ENCODE results near the gene CCNE1. TPM values are rescaled to one million over a fixed set of nuclear protein-coding genes. Genes with fewer than 3 reads are reported as not detected.

The CCNE1 gene
- total and polyA plus RNA-seq, 9 of the 15 experiments (the other 6 are each of a cell fraction or from before 2014, with no cell fraction given): 6.2 to 41.0 (median 31.6) TPM

- Histone ChIP-seq H3K4me2 (ENCODE audit: insufficient read depth, low read length) (no peak overlapping the region), H3K27me3 (ENCODE audit: control insufficient read depth in 2 of 2, insufficient read depth in 2 of 2, low read length in 2 of 2) (peaks cover 4 to 56% of the 10 kb centered on the region in 2 experiments), H3K4me1 (replicated peaks in 1 of 2; ENCODE audit: control insufficient read depth in 2 of 2, insufficient read depth in 2 of 2, low read length in 2 of 2) (peaks cover 0 to 4% of the 10 kb centered on the region in 2 experiments; a peak in 2 of 5 replicates), H4K20me1 (replicated peaks; ENCODE audit: control insufficient read depth, insufficient read depth, low read length) (no peaks in the 10 kb centered on the region), H3K36me3 (ENCODE audit: control insufficient read depth, insufficient read depth, low read length) (no peaks in the 10 kb centered on the region), H3K27ac (ENCODE audit: extremely low read depth, low read depth, low read length) (no peak overlapping the region), H3K9me3 (replicated peaks; ENCODE audit: control insufficient read depth, insufficient read depth, low read depth, low read length) (no peaks in the 10 kb centered on the region), H2AFZ (ENCODE audit: low read depth, low read length) (no peak overlapping the region), H3K79me2 (ENCODE audit: control insufficient read depth, insufficient read depth, low read length) (no peaks in the 10 kb centered on the region), H3K9me1 (ENCODE audit: control insufficient read depth, insufficient read depth, low read length) (no peaks in the 10 kb centered on the region), H3K9ac (ENCODE audit: insufficient read depth in 1 of 2, low read depth in 2 of 2, low read length in 2 of 2) (no peak overlapping the region), H3K4me3 (no peak overlapping the region)
- FAIRE-seq: no peak
- TF ChIP-seq ARNT (IDR thresholded peaks at IDR 0.05) (no peak), POLR2B (IDR thresholded peaks at IDR 0.05; ENCODE audit: low read depth, partially characterized antibody) (no peak), ZHX1 (conservative IDR thresholded peaks at IDR 0.05; ENCODE audit: low read length) (no peak), BHLHE40 (IDR thresholded peaks at IDR 0.05; ENCODE audit: low read length) (no peak), SLC30A9 (CRISPR knock-in tag; IDR thresholded peaks at IDR 0.05) (no peak), POU5F1 (IDR thresholded peaks at IDR 0.05; ENCODE audit: borderline replicate concordance, low read depth, low read length, partially characterized antibody) (no peak), MAFF (IDR thresholded peaks at IDR 0.05; ENCODE audit: low read length) (no peak), ZBTB43 (CRISPR knock-in tag; IDR thresholded peaks at IDR 0.05) (no peak), NUFIP1 (IDR thresholded peaks at IDR 0.05; ENCODE audit: partially characterized antibody) (no peak), KHSRP (IDR thresholded peaks at IDR 0.05) (no peak), JUNB (CRISPR knock-in tag; conservative IDR thresholded peaks at IDR 0.05) (no peak), E2F1 (CRISPR knock-in tag; IDR thresholded peaks at IDR 0.05) (no peak), ATF6 (CRISPR knock-in tag; IDR thresholded peaks at IDR 0.05) (no peak), NRF1 (conservative IDR thresholded peaks at IDR 0.05 in 1 of 2, IDR thresholded peaks at IDR 0.05 in 1 of 2) (no peak), ELF2 (CRISPR knock-in tag; IDR thresholded peaks at IDR 0.05) (no peak), MAZ (CRISPR knock-in tag; conservative IDR thresholded peaks at IDR 0.05 in 1 of 2, IDR thresholded peaks at IDR 0.05 in 1 of 2) (no peak), MAFK (IDR thresholded peaks at IDR 0.05; ENCODE audit: low read length) (no peak)
- BruUV-seq (replicated peaks): no TSS peak
- no peak for ATAC-seq
- intact Hi-C loops (cut with micrococcal nuclease) (no loop called here), in situ Hi-C loops (cut with MboI) (loop anchor here (5.0 kb wide), 1 partner anchor 100 kb away; no protein-coding TSS in a partner anchor)
- no peak for DNase-seq (ENCODE audit: extremely low read depth in 1 of 4, low spot score in 3 of 4)
- POLR2A ChIA-PET: interaction anchor here (0.7 to 0.8 kb wide), 2 partner anchors 13 to 20 kb away, joined by 3 to 5 read pairs; no protein-coding TSS in a partner anchor
- CTCF ChIA-PET (ENCODE audit: low intra/inter-chr PET ratio): interaction anchor here (2.0 kb wide), 1 partner anchor 100 kb away, joined by 18 read pairs; no protein-coding TSS in a partner anchor
- 5% methylated on average over 6 of the region's 6 CpGs for WGBS (ENCODE audit: insufficient coverage, low coverage, missing lambda C conversion rate)
These were observed 39.1 kb upstream of the CCNE1 start for GRCh38 chr19:29772696-29773095.
